Measurements from ENCODE around the gene FXYD3.

GRCh38 chr19:35126624-35126959, 11.0 kb downstream of the FXYD3 start:
- TF ChIP-seq, protein P1, sequence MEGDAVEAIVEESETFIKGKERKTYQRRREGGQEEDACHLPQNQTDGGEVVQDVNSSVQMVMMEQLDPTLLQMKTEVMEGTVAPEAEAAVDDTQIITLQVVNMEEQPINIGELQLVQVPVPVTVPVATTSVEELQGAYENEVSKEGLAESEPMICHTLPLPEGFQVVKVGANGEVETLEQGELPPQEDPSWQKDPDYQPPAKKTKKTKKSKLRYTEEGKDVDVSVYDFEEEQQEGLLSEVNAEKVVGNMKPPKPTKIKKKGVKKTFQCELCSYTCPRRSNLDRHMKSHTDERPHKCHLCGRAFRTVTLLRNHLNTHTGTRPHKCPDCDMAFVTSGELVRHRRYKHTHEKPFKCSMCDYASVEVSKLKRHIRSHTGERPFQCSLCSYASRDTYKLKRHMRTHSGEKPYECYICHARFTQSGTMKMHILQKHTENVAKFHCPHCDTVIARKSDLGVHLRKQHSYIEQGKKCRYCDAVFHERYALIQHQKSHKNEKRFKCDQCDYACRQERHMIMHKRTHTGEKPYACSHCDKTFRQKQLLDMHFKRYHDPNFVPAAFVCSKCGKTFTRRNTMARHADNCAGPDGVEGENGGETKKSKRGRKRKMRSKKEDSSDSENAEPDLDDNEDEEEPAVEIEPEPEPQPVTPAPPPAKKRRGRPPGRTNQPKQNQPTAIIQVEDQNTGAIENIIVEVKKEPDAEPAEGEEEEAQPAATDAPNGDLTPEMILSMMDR (IDR thresholded peaks at IDR 0.05): no peak
- TF ChIP-seq, protein P2, sequence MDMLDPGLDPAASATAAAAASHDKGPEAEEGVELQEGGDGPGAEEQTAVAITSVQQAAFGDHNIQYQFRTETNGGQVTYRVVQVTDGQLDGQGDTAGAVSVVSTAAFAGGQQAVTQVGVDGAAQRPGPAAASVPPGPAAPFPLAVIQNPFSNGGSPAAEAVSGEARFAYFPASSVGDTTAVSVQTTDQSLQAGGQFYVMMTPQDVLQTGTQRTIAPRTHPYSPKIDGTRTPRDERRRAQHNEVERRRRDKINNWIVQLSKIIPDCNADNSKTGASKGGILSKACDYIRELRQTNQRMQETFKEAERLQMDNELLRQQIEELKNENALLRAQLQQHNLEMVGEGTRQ (IDR thresholded peaks at IDR 0.05; ENCODE audit: borderline replicate concordance, low read depth, low read length): no peak
- TF ChIP-seq TEAD4 (IDR thresholded peaks at IDR 0.05; ENCODE audit: borderline replicate concordance, insufficient read depth): no peak
- no peak for TF ChIP-seq CHD2 (IDR thresholded peaks at IDR 0.05; ENCODE audit: low read length, partially characterized antibody)

Data from SK-N-SH (cell line).